Psoas muscle (tissue), 8 donors: Measurements from ENCODE around the gene UPK2. TPM values are rescaled to one million over a fixed set of nuclear protein-coding genes. Genes with fewer than 3 reads are reported as not detected.
"Not testable (repeated sequence)": the region's sequence is repeated elsewhere in the genome, so short reads cannot be mapped to it uniquely, and the experiment has no call there.

ENCODE experiments used
- ATAC-seq, 4 donors: fragments of 200-7000 bp; cut with Tn5 transposase; one replicate each; pipeline ENCODE4 v1.9.1; 2020; ENCODE audit warnings: moderate library complexity in 3 of 4, mild to moderate bottlenecking in 2 of 4
- DNase-seq, 2 donors: peaks; one replicate each; pipeline ENCODE4 v3.0.0-alpha.2; 2020
- H3K27ac ChIP-seq: fragments of 200-600 bp; one replicate; pipeline ENCODE4 v1.8.0; 2022
- H3K27me3 ChIP-seq, 3 donors: fragments of 200-600 bp in 1 of 3; one replicate each; pipeline versions ENCODE4 v1.6.1 to v1.8.0; 2013 to 2022; ENCODE audit warnings: low read length in 2 of 3, mild to moderate bottlenecking in 2 of 3, moderate library complexity in 1 of 3; ENCODE audit not compliant: insufficient read depth in 3 of 3
- H3K36me3 ChIP-seq, 2 donors: fragments of 200-600 bp in 1 of 2; one replicate each; pipeline versions ENCODE4 v1.6.1 to v1.8.0; 2013 to 2022; ENCODE audit warnings: low read depth in 1 of 2, mild to moderate bottlenecking in 1 of 2, moderate library complexity in 1 of 2; ENCODE audit not compliant: insufficient read depth in 1 of 2
- H3K4me1 ChIP-seq: fragments of 200-600 bp; one replicate; pipeline ENCODE4 v1.8.0; 2022
- H3K4me3 ChIP-seq: fragments of 200-600 bp; one replicate; pipeline ENCODE4 v1.8.0; 2022; ENCODE audit warnings: mild to moderate bottlenecking
- H3K9me3 ChIP-seq: fragments of 200-600 bp; one replicate; pipeline ENCODE4 v1.8.0; 2022
- WGBS, 3 donors: extraction: QIAGEN DNeasy Blood & Tissue Kit; methylation state at CpG; one replicate each; pipeline versions ENCODE4 v1.1.6 to v1.1.7; 2013; 5-methylcytosine and 5-hydroxymethylcytosine counted together
- intact Hi-C, 2 donors: fragments of 100-400 bp; cut with DNase I; formaldehyde crosslinking; loops; one replicate each; pipeline versions ENCODE4 v1.11.0 to v1.14.2; 2022
- polyA plus RNA-seq, 3 donors: library from polyadenylated mRNA; stranded (reverse); fragments of 200-250 nt; gene quantifications; one replicate each; pipeline ENCODE4 v1.2.3, GENCODE V29; 2013
- total RNA-seq, 4 donors: library from RNA; stranded (reverse); fragmentation: NEBNext Ultra II Directional in 2 of 4; extraction: Animal tissue kit (Norgen Biotek cat#: 25700) in 2 of 4; gene quantifications; one replicate each; pipeline versions ENCODE4 v1.2.1 to v1.2.4, GENCODE V29; 2021 to 2023
- TF ChIP-seq, protein P1 (sequence below): fragments of 200-600 bp; IDR thresholded peaks from one replicate; pipeline ENCODE4 v1.8.0; 2022; ENCODE audit warnings: antibody characterized with exemption
- donor health status: healthy with polysubstance abuse.
- donor health status: DM: no; HTN: no; CAD: no; lungs with moderate emphysema.
- donor health status: Bipolar disorder and iron deficiency.
- donor health status: healthy.
- donor health status: DM: yes; HTN: yes; CAD: no.
- donor health status: DM: no; HTN: no; CAD: no.
- donor health status: DM: no; HTN: no; CAD: no.
- donor health status: DM: yes; HTN: yes; CAD: no.

UPK2 gene
- total and polyA plus RNA-seq, 7 donors: 0.23 TPM; not detected in 6

DNA sequence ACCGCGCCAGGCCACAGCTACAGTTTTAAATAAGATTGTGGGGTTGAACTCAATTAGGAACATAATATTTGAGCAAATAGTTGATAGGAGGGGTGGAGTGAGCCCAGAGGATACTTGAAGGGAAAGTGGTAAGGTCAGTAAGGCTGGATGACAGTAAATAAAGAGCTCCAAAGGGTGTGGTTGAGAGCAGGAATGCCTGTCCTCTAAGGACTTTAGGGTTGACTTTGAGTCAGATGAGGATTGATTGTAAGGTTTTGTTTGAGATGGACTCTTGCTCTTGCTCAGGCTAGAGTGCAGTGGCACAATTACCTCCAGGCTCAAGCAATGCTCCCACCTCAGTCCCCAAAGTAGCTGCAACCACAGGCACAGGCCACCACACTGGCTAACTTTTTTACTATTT lies 17.9 kb downstream of the UPK2 start:
- TF ChIP-seq, protein P1, sequence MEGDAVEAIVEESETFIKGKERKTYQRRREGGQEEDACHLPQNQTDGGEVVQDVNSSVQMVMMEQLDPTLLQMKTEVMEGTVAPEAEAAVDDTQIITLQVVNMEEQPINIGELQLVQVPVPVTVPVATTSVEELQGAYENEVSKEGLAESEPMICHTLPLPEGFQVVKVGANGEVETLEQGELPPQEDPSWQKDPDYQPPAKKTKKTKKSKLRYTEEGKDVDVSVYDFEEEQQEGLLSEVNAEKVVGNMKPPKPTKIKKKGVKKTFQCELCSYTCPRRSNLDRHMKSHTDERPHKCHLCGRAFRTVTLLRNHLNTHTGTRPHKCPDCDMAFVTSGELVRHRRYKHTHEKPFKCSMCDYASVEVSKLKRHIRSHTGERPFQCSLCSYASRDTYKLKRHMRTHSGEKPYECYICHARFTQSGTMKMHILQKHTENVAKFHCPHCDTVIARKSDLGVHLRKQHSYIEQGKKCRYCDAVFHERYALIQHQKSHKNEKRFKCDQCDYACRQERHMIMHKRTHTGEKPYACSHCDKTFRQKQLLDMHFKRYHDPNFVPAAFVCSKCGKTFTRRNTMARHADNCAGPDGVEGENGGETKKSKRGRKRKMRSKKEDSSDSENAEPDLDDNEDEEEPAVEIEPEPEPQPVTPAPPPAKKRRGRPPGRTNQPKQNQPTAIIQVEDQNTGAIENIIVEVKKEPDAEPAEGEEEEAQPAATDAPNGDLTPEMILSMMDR: no peak
- Histone ChIP-seq H3K4me1 (no peaks in the 10 kb centered on the region), H3K9me3 (no peaks in the 10 kb centered on the region), H3K4me3 (no peak overlapping the region), H3K27me3 (peaks cover 0 to 14% (median 6%) of the 10 kb centered on the region in 3 donors), H3K27ac (no peak overlapping the region), H3K36me3 (no peaks in the 10 kb centered on the region)
- no peak for DNase-seq
- ATAC-seq: no peak
- intact Hi-C loops: loop anchor here in 1 of 2 donors (5.0 kb wide), 1 partner anchor 37 kb away; no protein-coding TSS in a partner anchor
- 85 to 96% (median 93%) methylated on average over 2 of the region's 2 CpGs for WGBS, 3 donors

DNA sequence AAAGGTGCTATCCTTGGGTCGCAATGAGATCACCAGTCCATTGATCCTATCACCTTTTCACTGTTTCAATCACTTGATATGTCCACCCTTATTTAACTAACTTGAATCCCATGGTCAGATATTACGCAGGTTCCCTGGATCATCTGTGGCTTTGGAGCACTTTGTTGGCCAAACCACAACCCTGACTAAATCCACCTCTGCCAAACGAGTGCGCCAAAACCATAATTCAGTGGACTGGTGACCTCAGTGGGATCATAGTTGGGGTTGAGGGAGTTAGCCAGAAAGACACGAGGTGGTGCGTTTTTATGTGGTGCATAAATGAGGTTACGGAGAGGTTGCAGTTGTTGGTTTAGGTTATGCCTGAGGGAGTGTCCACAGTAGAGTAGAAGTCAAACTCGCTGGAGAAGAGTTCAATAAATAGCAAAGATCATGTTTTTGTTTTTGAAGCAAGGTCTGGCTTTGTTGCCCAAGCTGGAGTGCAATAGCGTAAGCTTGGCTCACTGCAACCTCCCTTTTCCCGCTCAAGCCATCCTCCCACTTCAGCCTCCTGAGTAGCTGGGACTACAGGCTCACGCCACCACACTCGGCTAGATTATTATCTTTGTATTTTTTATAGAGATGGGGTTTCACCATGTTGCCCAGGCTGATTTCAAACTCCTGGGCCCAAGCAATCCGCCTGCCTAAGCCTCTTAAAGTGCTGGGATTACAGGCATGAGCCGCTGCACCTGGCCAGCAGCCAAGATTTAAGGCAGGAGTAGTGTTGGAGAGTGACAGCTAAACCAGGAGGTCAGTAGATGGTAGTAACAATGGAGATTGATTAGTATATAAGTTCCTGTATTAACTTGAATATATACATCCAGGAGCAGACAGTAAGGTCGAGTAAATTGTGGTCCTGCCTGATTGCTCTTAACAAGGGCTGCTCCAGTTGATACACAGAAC lies 19.9 kb downstream of the UPK2 start:
- TF ChIP-seq, protein P1: no peak
- intact Hi-C loops: no loop called here
- Histone ChIP-seq H3K4me3 (no peak overlapping the region), H3K27me3 (peaks cover 0 to 11% (median 4%) of the 10 kb centered on the region in 3 donors), H3K27ac (no peak overlapping the region), H3K9me3 (no peaks in the 10 kb centered on the region), H3K4me1 (no peaks in the 10 kb centered on the region), H3K36me3 (no peaks in the 10 kb centered on the region)
- ATAC-seq (no peak), DNase-seq (no peak)
- 74 to 79% (median 74%) methylated on average over 15 of the region's 15 CpGs for WGBS, 3 donors

DNA sequence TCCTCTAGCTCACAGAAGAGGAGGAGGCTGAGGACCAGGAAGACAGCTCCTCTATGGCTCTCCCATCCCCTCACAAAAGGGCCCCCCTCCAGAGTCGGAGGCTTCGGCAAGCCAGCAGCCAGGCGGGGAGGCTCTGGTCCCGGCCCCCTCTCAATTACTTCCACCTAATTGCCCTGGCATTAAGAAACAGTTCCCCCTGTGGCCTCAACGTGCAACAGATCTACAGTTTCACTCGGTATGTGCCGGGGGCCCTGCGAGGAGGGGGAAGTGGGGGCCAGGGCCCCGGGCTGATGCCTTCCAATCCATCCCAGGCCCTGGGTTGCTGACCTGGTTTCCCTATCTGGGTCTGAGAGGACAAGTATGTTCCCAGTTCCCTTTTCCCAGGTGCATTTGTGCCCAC lies 23.3 kb downstream of the UPK2 start:
- ATAC-seq (no peak), DNase-seq (no peak)
- TF ChIP-seq, protein P1: no peak
- intact Hi-C loops: no loop called here
- WGBS, 3 donors: 47 to 56% (median 56%) methylated on average over 9 of the region's 9 CpGs
- no peaks in the 10 kb centered on the region for H3K27me3 ChIP-seq
- no peak overlapping the region for H3K4me3 ChIP-seq
- no peaks in the 10 kb centered on the region for H3K4me1 ChIP-seq
- H3K9me3 ChIP-seq: no peaks in the 10 kb centered on the region
- H3K36me3 ChIP-seq: no peaks in the 10 kb centered on the region
- no peak overlapping the region for H3K27ac ChIP-seq

DNA sequence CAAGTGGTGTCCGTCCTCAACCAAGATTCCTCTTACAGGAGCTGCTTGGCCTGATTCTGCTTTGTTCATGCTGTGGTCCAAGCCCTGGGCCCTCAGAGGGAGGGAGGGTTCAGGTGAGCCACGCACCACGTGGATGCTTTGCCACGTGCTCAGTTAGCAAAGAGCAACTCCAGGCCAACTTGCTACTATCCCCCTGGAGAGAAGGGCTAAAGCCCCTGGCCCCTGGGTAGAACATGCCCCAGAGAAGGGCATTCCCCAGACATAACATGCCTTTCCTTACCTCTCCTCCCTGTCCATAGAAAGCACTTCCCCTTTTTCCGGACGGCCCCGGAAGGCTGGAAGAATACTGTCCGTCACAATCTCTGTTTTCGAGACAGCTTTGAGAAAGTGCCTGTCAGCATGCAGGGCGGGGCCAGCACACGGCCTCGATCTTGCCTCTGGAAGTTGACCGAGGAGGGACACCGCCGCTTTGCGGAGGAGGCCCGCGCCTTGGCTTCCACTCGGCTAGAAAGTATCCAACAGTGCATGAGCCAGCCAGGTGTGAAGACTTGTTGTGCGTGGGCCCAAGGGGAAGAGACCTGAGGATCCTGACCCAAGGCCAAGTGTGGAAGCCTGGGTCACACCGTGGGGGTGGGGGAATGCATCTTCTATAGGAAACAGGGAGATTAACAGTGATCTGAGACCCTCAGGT lies 24.2 kb downstream of the UPK2 start:
- ATAC-seq: no peak
- TF ChIP-seq, protein P1: no peak
- Histone ChIP-seq H3K9me3 (no peaks in the 10 kb centered on the region), H3K4me3 (peak overlapping the region; percentile 18), H3K4me1 (no peaks in the 10 kb centered on the region), H3K27me3 (no peaks in the 10 kb centered on the region), H3K27ac (no peak overlapping the region), H3K36me3 (no peaks in the 10 kb centered on the region)
- DNase-seq: peak; percentile 49 to 72
- intact Hi-C loops: no loop called here
- WGBS, 3 donors: 35 to 41% (median 39%) methylated on average over 21 of the region's 21 CpGs

DNA sequence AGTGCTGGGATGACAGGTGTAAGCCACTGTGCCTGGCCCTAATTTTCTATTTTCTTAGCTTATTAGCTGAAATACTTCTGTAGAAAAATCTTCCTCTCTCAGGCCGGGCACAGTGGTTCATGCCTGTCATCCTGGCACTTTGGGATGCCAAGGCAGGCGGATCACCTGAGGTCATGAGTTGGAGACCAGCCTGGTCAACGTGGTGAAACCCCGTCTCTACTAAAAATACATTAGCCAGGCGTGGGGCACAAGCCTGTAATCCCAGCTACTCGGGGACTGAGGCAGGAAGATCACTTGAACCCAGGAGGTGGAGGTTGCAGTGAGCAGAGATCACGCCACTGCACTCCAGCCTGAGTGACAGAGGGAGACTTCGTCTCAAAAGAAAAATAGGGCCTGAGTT lies 28.2 kb downstream of the UPK2 start:
- H3K4me3 ChIP-seq, H3K36me3 ChIP-seq, intact Hi-C loops, H3K27me3 ChIP-seq, H3K9me3 ChIP-seq, H3K4me1 ChIP-seq: not testable (repeated sequence)
- DNase-seq (peak in 1 of 2 donors; percentile 77), ATAC-seq (peak in 3 of 4 donors; percentile 67 to 90 (median 80))
- peak overlapping the region; percentile 58 for H3K27ac ChIP-seq
- 24 to 45% (median 25%) methylated on average over 8 of the region's 8 CpGs for WGBS, 3 donors
